ENCODE results near the gene PARM1.
"Not testable (repeated sequence)": the region's sequence is repeated elsewhere in the genome, so short reads cannot be mapped to it uniquely, and the experiment has no call there.

The PARM1 gene

GRCh38 chr4:74994436-74994835 lies 61.5 kb downstream of the PARM1 start:
- DNase-seq: not testable (repeated sequence)

GRCh38 chr4:74996996-74997395 lies 64.1 kb downstream of the PARM1 start:
- no peak for DNase-seq

DNA sequence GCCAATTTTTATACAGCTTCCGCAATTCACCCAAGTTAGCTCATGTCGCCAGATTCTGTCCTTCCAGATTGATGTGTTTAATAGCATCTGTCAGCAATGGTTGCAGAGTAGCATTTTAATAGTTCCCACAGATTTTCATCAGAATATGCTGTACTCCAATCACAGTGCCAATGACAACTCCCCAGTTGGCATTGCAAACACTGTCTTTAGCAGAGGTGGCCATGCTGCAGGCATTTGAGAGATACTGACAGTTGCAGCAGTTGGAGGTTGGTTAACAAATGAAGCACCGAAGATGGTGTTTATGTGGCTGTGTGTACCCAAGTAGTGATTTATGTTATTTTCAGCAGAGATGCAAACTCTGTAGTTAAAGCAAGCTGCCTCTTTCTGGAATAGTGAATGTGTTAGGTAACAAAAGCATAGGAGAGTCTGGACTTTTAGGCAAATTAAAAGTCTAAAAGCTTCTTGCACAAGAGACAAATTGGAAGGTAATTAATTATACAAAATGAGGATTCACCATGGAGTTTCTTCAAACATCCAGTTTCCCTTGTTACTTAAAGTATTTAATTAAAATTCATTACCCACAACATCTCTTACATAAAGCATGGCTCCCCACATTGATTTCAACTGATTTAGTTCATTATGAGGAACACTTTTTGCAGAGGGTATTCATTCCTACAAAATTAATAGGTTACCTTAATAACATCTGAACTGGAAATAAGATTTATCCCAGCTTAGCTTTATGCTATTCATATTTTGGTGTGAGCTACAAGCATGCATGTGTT lies 65.2 kb downstream of the PARM1 start:
- DNase-seq: no peak

- DNase-seq: no peak
These were observed 66.9 kb downstream of the PARM1 start for GRCh38 chr4:74999714-75000309.

GRCh38 chr4:75001871-75002270 lies 69.0 kb downstream of the PARM1 start:
- DNase-seq: no peak

DNA sequence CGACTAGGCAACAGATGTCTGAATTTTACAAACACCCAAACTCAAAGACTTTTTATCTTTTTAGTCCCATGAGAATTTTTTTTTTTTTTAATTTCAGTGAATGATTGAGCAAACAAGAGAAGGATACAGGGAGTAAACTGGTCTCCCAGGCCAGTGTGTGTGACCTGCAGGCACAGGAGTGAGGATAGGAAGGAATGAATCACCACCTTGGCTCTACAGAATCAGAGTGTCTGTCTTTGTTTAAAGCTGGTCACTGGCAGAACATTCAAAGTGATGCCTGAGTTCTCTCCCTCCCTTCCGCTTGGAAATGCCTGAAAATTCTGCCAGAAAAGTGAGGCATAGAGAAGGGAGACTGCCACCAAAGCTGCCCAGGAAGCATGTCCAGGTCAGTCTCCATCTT lies 69.5 kb downstream of the PARM1 start:
- no peak for DNase-seq

- DNase-seq: no peak
These were observed 71.1 kb downstream of the PARM1 start for GRCh38 chr4:75003979-75004378.

GRCh38 chr4:75004755-75005668 lies 72.1 kb downstream of the PARM1 start:
- no peak for DNase-seq

DNA sequence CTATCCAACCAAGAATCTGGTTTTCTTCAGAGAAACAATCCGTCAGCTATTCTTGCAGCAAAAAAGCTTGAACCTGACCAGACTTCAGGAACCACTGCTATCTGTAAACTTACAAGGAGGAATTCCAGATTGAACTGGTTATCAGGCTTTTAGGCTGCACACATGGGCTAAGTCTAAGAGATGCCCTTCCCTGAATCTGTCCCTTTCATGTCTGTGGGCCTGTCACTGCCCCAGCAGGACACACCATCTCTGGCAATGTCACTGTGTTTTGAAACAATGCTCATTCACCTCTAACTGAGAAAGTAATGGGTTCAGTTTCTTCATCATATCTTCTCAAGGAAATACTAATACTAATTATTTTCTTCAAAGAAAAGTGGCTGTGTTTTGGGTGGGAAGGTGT lies 72.8 kb downstream of the PARM1 start:
- DNase-seq: no peak

DNA sequence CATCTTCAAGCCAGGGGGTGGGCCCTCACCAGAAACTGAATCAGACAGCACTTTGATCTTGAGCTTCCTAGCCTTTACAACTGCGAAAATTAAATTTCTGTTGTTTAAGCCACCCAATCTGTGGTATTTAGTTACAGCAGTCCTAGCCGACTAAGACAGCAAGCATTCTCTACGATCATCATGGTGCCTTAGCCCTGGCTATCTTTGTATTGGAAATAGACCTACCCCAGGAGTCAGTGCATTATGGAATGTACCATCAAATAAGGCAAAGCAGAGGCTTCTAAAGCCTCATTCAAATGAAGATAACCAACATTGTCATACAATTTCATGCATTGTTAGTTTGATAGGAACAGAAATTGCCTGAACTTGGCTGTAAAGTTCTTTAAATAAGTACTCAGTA lies 75.0 kb downstream of the PARM1 start:
- DNase-seq: no peak

DNA sequence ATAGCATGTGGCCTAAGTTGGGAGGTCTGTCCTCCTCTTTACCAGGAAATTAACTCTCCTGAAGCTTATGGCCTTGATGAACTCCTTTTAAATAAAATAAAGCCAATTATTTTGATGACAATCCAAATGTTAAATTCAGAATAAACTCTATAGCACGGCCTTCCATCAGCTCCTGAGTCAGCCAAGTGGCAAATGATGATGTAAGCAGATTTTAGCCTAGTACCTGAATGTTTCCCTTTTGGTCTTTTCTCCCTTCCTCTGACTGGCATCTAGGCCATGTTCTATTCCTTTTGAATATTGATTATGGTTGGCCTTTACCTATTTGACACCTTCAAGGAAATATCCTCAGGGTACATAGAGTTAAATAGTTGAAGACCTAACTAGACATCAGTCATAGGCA lies 76.2 kb downstream of the PARM1 start:
- DNase-seq: no peak

- no peak for DNase-seq
These were observed 78.3 kb downstream of the PARM1 start for GRCh38 chr4:75011131-75011795.

DNA sequence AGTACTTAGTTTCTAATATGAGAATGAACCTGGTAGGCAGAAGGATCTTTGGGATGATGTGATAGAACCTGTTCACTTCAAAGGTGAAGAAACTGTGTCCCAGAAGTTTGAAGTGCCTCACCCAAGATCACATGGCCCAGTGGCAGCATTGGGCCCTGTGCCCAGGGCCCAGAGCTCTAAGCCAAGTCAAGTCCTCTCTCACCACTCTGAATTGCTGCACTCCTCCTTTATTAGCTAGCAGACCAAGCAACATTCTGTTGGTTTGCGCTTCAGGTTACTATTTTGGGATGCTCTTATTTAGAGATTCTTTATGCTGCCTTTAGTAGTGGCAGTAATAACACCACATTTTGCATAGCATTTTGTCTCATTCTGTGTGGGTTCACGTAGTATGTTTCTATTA lies 82.7 kb downstream of the PARM1 start:
- no peak for DNase-seq

DNA sequence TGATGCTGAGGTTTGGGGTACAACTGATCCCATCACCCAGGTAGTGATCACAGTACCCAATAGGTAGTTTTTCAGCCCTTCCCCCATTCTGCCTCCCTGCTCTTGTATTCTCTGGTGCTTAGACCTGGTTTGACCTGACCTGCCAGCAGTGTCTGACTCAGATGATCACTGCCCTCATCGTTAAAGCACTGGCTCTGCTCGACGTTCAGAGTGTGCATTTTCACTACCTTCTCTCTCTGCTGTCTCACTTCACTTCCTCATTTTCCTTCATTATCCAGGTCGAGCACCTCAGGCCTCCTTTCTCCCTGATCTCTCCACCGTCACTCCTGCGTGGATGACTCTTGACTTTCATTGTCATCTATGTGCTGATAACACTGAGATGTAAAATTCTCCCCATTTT lies 83.6 kb downstream of the PARM1 start:
- no peak for DNase-seq

DNA sequence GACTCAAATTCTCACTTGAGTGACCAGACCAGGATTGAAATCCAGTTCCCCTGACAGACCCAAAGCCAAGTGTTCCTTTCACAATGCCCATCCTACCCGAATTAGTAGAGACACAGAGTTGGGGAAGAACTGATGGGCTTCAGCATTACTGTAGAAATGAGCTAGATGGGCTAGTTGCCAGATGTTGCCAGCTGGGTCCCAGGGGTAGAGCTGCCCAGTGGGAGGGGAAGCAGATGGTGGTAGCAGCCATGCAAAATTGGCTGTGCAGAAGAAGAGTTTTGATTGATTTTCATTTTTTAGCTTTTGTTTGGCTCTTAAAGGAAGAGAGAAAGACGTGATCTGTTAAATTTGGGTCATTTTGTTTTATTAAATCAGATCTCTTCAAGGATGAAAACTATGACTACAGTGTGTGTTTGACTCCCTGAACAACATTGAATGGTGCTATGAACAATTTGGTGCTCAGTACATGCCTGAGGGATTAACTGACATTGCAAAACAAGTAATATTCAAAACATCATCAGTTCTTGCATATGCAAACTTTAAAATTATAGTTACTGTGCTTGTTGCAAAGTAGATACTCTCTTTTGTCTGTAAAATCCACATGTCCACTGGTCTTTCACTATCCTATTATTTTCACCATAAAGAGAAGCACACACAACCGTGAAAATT lies 86.0 kb downstream of the PARM1 start:
- DNase-seq: no peak

GRCh38 chr4:75025431-75025830 lies 92.5 kb downstream of the PARM1 start:
- no peak for DNase-seq

DNA sequence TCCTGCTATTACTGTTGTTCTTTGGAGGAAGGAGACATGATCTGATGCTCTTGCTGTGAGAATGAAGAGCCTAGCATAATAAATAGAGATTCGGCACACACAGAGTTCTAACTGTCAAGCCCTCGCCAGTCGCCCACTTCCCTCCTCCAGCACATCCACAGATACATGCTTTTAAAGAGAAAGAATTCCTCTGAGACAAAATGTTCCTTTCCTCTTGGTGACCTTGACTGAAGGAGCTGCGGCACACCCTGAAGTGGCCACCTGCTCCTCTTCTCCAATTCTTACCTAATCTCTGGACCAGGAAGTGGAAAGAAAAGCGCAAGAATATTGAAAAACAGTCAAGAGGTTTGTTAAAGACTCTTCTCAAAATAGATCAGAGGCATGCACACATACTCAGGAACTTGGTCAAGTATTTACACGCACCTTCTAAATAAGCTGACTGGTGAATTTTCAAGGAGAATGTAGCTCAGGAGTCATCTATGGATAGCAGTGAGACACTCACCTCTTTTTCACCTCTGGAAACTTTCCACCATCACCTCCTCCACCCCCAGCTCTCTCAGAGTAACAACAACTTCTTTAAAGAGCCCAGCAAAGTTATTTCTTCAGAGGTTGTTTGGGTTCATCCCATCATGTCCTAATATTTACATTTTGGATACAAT lies 95.4 kb downstream of the PARM1 start:
- no peak for DNase-seq

DNA sequence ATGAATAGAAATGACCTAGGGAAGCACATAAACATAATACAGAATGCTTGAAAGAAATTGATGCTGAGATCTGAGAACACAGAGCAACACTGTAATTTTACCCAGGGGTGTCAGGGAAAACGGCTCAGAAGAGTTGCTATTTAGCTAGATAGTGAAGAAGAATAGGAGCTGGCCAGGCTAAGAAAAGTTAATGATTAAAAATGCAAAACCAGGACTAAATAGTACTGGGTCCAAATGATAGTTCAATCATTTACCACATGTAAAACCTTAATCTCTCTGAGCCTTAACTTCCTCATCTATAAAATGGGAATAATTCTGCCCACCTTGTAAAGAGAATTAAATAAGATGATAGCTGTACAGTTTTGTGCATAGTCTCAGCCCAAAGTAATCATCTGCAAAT lies 97.1 kb downstream of the PARM1 start:
- DNase-seq: no peak

- no peak for DNase-seq
These were observed 97.8 kb downstream of the PARM1 start for GRCh38 chr4:75030649-75031235.

DNA sequence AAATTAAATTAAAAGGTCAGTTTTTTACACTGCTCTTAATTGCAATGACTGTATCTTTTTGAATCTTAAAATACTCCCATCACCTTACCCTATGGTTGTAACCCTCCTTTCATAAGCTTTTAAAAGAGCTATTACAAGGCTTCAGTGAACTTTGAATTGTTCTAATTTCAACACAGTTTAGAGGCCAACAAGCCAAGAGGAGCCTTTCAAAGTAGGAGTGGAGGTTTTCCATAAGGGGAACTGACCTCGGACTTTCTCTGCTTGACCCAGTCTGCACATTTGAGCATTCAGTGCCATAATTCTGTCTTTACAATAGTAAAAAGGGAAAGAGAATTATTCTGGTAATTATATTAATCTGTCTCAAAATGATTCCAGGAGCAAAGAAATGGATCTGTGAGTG lies 98.9 kb downstream of the PARM1 start:
- no peak for DNase-seq

GRCh38 chr4:75034523-75034922 lies 101.6 kb downstream of the PARM1 start:
- no peak for DNase-seq

- no peak for DNase-seq
These were observed 102.4 kb downstream of the PARM1 start for GRCh38 chr4:75035321-75035720.

Measured in HCEC 1CT (cell line).